GM19468 (cell line): ENCODE measurements around the gene TLDC2.

Experiments used
- ATAC-seq: cut with Tn5 transposase; IDR thresholded peaks from one replicate; pipeline ENCODE4 v1.9.1; 2021; ENCODE audit warnings: mild to moderate bottlenecking, moderate library complexity, moderate number of reproducible peaks; ENCODE audit not compliant: unreplicated experiment; ENCODE audit errors: extremely low read depth

The TLDC2 gene

DNA sequence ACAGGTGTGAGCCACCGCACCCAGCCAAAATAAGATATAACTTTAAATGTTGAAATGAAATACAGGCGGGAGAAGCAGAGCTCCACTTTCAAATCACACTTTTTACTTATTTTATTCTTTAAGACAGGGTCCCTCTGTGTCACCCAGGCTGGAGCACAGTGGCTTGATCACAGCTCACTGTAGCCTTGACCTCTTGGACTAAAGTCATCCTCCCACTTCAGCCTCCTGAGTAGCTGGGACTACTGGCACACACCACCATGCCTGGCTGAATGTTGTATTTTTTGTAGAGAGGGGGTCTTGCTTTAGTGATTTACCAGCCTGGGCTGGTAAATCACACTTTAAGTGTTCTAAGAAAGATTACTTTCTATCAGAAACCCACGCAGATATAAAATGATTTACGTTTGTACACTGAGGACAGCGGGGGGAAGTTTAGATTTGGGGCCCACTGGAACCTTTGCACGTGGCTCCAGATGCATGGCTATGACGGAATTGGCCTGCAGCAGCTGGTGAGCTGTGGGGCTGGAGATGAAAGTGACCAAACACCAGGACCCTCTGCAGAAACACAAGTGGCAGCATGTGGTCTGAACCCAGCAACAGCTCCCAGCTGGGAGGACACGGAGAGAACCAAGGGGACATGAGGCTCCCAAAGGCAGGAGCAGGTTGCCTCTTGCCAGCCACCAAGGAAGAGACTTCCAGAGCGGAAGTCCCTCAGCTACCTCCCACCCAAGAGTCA is 26.4 kb upstream of the TLDC2 start:
- no peak for ATAC-seq

DNA sequence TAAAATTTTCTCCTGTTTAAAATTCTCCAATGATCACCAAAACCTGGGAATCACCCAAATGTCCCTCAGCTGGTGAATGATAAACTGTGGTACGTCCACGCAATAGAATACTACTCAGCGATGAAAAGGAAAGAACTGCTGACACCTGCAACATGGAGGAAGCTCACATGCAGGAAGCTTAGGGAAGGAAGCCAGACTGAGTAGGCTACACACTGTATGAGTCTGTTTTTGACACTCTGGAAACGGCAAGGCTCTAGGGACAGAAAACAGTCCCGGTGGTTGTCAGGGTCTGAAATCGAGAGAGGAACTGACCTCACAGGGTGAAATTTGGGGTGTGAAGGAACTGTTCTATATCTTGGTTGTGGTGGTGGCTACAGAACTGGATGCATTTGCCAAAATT is 25.2 kb upstream of the TLDC2 start:
- ATAC-seq = no peak

DNA sequence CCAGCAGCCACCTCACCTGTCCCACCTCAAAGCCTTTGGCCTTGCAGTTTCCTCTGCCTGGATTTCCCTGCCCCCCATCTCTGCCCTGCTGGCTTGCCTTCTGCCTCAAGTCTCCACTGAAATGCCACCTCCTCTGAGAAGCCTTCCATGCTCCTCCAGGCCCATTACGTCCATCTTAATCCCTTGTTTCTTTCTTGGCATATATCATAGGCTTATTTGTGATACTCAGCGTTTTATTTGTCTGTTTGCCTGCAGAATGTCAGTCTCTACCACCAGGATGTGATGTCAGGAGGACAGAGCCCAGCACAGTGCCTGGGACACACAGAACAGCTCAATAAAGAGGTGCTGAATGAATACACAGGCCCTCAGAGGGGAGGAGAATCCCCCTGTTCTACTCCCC is 24.4 kb upstream of the TLDC2 start:
- ATAC-seq = no peak

GRCh38 chr20:36852187-36852586 is 23.8 kb upstream of the TLDC2 start:
- no peak for ATAC-seq

DNA sequence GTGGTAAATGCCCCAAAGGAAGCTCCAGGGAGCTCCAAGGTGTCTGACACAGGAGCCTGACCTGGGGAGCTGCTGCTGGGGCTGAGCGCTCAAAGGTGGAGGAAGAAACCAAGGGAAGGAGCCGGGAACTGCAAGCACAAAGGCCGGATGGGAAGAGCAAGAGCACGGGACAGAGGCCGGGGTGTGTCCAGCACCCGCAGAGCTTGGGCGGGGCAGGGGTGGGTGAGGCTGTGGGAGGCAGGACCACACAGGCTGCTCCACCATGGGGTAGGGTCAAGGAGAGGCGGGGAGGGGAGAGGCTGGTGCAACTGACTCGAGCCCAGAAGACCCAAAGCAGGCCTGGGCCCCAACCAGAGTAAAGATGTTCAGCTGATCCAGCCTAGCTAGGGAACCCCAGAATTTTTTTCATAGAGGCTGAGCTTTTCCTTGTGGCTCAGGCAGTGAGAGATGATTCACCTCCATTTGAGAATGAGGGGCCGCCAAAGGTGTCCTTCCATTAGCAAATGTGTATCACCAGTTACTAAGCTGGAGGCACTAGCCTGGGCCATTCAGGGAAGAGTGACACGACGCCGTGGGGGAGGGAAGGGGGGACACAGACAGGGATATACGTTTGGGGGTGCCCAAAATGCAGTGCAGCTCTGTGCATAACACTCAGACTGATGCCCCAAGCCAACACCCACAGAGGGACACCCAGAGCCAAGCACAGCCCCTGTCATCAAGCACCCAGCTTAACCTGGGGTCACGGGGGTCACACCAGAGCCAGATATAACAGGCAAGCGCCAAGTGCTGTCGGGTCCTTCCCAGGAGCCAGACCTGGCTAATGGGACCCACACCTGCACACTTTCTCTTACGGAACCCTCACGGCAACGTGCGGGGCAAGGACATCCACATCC is 21.3 kb upstream of the TLDC2 start:
- no peak for ATAC-seq

- no peak for ATAC-seq
Observed at GRCh38 chr20:36855241-36855657, 20.7 kb upstream of the TLDC2 start.

DNA sequence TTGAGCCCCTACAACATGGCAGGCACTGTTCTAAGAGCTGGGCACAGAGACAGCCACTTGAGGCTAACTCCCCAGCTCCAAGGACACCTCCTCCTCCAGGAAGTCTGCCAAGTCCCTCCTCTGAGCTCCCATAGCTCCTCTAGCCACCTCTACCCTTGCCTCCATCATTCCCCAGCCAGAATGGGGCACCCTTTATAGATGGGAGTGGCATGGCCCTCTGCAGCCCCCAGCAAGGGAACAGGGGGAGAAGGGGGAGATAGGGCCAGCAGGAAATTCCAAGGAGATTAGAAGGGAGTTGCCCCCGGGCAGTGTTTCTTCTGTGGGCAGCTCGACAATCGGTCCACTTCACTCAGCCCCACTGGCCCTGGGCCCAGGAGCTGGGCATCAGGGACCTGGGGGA is 19.7 kb upstream of the TLDC2 start:
- no peak for ATAC-seq

GRCh38 chr20:36856691-36857635 is 19.0 kb upstream of the TLDC2 start:
- no peak for ATAC-seq

DNA sequence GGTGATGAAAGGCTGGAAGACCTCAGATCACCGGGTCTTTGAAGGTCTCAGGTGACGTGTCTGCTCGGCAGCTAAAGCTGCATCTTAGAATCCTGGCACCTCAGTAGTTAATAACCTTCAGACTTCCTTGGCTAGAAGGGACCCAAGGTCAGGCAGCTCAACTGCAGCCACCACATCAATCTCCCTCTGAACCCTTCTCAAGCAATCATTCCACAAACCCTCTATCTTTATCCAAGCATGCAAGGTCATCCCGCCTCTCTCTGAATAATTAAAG is 16.7 kb upstream of the TLDC2 start:
- no peak for ATAC-seq

DNA sequence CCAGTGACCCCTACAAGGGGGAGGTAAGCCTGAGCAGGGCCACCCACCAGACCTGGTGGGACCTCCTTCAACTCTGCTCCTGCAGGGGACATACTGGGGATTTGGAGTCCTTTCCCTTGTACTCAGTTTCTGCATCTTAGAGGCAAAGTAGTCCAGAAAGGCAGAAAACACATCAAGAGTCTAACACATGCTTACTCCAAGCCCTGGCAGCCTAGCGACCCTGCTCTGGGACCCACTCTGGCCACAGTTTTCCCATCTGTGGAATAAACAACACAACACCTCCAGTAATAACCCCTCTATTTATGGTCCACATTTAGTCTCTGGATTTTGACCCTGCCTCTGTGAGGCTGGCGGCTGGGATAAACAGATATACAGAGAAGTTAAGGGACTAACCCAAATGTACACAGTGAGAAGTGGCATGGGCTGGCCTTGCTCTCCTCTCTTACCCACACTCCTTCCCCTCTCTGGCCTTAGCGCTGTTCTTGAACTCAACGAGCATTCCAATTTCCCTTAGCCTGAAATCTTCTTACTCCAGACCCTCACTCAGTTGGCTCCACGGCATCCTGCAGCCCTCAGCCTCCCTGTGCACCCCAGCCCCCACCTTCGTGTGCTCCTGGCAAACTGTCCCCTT is 16.1 kb upstream of the TLDC2 start:
- no peak for ATAC-seq

GRCh38 chr20:36860339-36860738 is 15.6 kb upstream of the TLDC2 start:
- ATAC-seq = no peak

GRCh38 chr20:36860811-36861624 is 14.9 kb upstream of the TLDC2 start:
- ATAC-seq = no peak

DNA sequence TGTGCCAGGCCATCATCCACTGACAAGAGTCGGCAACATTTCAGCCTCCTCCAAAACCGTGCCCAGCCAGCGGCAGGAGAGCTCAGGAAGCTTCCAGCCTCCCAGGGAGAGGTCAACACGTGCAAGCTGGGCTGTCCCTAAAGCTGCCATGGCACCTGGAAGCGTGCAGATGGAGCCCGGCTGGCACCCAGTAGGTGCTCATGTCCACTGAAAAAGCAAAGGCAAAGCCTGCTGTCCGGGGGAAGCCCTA is 14.4 kb upstream of the TLDC2 start:
- ATAC-seq = no peak

GRCh38 chr20:36861875-36862801 is 13.8 kb upstream of the TLDC2 start:
- ATAC-seq = no peak

DNA sequence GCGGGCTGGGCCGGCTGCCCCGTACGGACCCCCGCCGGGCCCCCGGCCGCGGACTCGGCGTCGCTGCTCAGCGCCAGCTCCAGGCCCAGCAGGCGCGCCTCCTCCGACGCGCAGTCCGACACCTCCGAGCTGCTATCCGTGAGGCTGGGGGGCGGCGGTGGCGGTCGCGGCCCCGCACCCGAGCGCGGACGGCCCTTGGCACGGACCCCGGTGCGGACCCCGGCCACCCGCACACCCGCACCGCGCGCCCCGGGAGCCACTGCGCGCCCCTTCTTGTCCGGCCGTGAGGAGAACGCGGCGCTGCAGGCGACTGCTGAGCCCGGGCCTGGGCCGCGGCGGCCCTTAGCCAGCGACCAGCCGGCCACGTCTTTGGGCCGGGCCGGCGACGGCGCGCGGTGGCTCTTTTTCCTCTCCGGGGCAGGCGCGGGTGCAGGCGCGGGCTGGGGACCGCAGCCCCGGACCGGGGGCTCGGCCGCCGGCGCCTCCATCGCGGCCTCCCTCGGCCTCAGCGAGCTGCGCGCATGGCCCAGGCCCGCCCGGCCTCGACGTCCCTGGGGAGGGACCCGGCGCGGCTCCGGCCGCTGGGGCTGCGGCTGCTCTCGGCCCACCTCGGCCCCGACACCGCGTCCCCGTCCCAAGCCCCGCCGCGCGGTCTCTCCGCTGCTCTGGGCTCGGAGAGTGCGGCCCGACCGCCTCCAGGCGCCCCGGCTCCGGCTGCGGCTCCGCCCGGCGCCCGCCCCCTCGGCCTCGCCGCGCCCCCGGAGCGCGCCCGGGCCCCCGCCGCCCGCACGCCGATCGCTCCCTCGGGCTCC is 12.9 kb upstream of the TLDC2 start:
- ATAC-seq = peak; percentile 27

DNA sequence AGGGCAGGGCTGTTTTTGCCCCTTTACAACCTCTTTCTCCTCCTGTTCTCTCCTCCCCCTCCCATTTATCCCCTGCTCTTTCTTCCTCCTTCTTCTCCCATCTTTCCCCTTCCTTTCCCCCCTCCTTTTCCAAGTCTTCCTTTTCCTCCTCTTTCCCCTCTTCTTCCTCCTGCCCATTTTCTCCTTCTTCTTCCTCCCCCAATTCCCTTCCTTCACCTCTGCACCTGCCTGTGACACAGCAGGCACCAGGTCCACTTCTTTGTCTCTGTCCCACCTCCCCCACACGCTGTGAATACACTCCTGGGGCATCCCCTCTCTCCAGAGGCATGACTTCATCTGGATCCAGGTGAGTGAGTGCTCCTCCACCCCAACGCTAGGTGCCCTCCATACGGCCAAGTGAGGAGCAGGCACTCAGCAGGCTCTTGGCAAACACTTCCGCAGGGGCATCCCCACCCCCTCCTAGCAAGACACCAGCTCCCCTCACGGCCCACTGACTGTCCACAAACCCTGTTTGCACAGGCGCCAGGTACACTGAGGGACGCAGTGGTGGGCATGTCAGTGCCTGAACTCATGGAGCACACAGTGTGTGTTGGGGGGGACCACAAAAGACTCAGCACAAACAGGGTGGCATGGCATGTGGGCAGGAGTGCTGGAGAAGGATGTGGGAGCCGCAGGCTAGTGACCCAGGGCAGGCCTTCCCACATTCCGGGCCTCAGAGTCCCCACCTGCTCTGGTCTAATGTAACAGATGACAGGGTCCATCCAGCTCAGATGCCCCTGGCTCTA is 10.7 kb upstream of the TLDC2 start:
- ATAC-seq = no peak

GRCh38 chr20:36865861-36866149 is 10.1 kb upstream of the TLDC2 start:
- ATAC-seq = no peak
